Measurements from ENCODE around the gene NFKBIZ.
A peak's percentile ranks its signal among the peaks of the same experiment; 100 is the strongest.
"Not testable (repeated sequence)": the region's sequence is repeated elsewhere in the genome, so short reads cannot be mapped to it uniquely, and the experiment has no call there.

Gene NFKBIZ

GRCh38 chr3:101876142-101876541 lies 26.8 kb downstream of the NFKBIZ start:
- no peak for DNase-seq

GRCh38 chr3:101878589-101878988 lies 29.3 kb downstream of the NFKBIZ start:
- DNase-seq = no peak

- DNase-seq = no peak
Measured at GRCh38 chr3:101879102-101879501, 29.8 kb downstream of the NFKBIZ start.

- DNase-seq = no peak
Measured at GRCh38 chr3:101879623-101880284, 30.4 kb downstream of the NFKBIZ start.

- DNase-seq = no peak
Measured at GRCh38 chr3:101884776-101885175, 35.5 kb downstream of the NFKBIZ start.

- DNase-seq = not testable (repeated sequence)
Measured at GRCh38 chr3:101885584-101885983, 36.3 kb downstream of the NFKBIZ start.

- DNase-seq = no peak
Measured at GRCh38 chr3:101886626-101887025, 37.3 kb downstream of the NFKBIZ start.

- peak in 1 of 2 experiments; percentile 20 for DNase-seq
Measured at GRCh38 chr3:101888653-101889052, 39.3 kb downstream of the NFKBIZ start.

- no peak for DNase-seq
Measured at GRCh38 chr3:101890716-101891115, 41.4 kb downstream of the NFKBIZ start.

GRCh38 chr3:101892648-101893047 lies 43.3 kb downstream of the NFKBIZ start:
- no peak for DNase-seq

GRCh38 chr3:101896083-101896757 lies 46.9 kb downstream of the NFKBIZ start:
- no peak for DNase-seq

- no peak for DNase-seq
Measured at GRCh38 chr3:101897013-101897412, 47.7 kb downstream of the NFKBIZ start.

- no peak for DNase-seq
Measured at GRCh38 chr3:101898039-101898438, 48.7 kb downstream of the NFKBIZ start.

GRCh38 chr3:101898752-101899169 lies 49.4 kb downstream of the NFKBIZ start:
- DNase-seq = no peak

GRCh38 chr3:101900316-101900715 lies 51.0 kb downstream of the NFKBIZ start:
- no peak for DNase-seq

GRCh38 chr3:101900736-101901135 lies 51.4 kb downstream of the NFKBIZ start:
- no peak for DNase-seq

- DNase-seq = no peak
Measured at GRCh38 chr3:101902041-101902440, 52.7 kb downstream of the NFKBIZ start.

GRCh38 chr3:101903451-101903871 lies 54.1 kb downstream of the NFKBIZ start:
- no peak for DNase-seq

GRCh38 chr3:101905573-101905972 lies 56.3 kb downstream of the NFKBIZ start:
- not testable (repeated sequence) for DNase-seq

Data from NCI-H446 (cell line).